ENCODE measurements around the gene PDE6A. TPM values are rescaled to one million over a fixed set of nuclear protein-coding genes. Genes with fewer than 3 reads are reported as not detected.

The PDE6A gene
- total and polyA plus RNA-seq, 9 of the 15 experiments (the other 6 are each of a cell fraction or from before 2014, with no cell fraction given): 0.01 to 0.04 (median 0.01) TPM; not detected in 6

- TF ChIP-seq DACH1 (IDR thresholded peaks at IDR 0.05; ENCODE audit: partially characterized antibody) (no peak), NFE2L1 (tag; IDR thresholded peaks at IDR 0.05; ENCODE audit: borderline replicate concordance, low read depth) (no peak), CHD2 (IDR thresholded peaks at IDR 0.05; ENCODE audit: low read depth, low read length) (no peak), SPI1 (IDR thresholded peaks at IDR 0.05; ENCODE audit: borderline replicate concordance, low read depth, low read length) (no peak), PHB (CRISPR knock-in tag; IDR thresholded peaks at IDR 0.05) (no peak), HNRNPLL (IDR thresholded peaks at IDR 0.05; ENCODE audit: low read depth, low read length, poor library complexity, severe bottlenecking) (no peak), ZNF695 (CRISPR knock-in tag; IDR thresholded peaks at IDR 0.05) (no peak), MTA1 (IDR thresholded peaks at IDR 0.05; ENCODE audit: borderline replicate concordance) (0 out of 2 replicates have a peak, but pooled peaks have one; percentile 68), RFX7 (CRISPR knock-in tag; IDR thresholded peaks at IDR 0.05) (no peak), LEF1 (IDR thresholded peaks at IDR 0.05) (peak; percentile 93), SRSF7 (optimal IDR thresholded peaks at IDR 0.05; ENCODE audit: low read depth, low read length) (no peak), HCFC1 (IDR thresholded peaks at IDR 0.05; ENCODE audit: low read depth, low read length) (no peak), CHD4 (IDR thresholded peaks at IDR 0.05; ENCODE audit: insufficient read depth, insufficient replicate concordance, low read depth, low read length, poor library complexity, severe bottlenecking) (no peak), KLF16 (IDR thresholded peaks at IDR 0.05) (0 out of 2 replicates have a peak, but pooled peaks have one; percentile 23), FOXM1 (IDR thresholded peaks at IDR 0.05; ENCODE audit: low read depth) (peak; percentile 53; the same call in 1 of the 2 replicates), FOXM1 (CRISPR knock-in tag; IDR thresholded peaks at IDR 0.05; ENCODE audit: low read depth) (no peak), POLR3G (IDR thresholded peaks at IDR 0.05; ENCODE audit: extremely low read depth, insufficient read length, insufficient replicate concordance) (no peak), GTF2E2 (tag; IDR thresholded peaks at IDR 0.05) (no peak), E2F8 (IDR thresholded peaks at IDR 0.05; ENCODE audit: low read depth, partially characterized antibody) (no peak), ADNP (tag; IDR thresholded peaks at IDR 0.05) (no peak), ARNT (IDR thresholded peaks at IDR 0.05) (peak; percentile 29 to 88; a peak in 2 of 4 replicates), SRSF9 (IDR thresholded peaks at IDR 0.05; ENCODE audit: borderline replicate concordance, low read depth, low read length) (no peak), GTF2A2 (tag; IDR thresholded peaks at IDR 0.05) (no peak), HDAC2 (IDR thresholded peaks at IDR 0.05) (peak; percentile 72; the same call in 1 of the 2 replicates), E2F3 (CRISPR knock-in tag; IDR thresholded peaks at IDR 0.05) (no peak), MCM3 (IDR thresholded peaks at IDR 0.05) (no peak), THRB (CRISPR knock-in tag; conservative IDR thresholded peaks at IDR 0.05) (no peak), POLR3A (IDR thresholded peaks at IDR 0.05; ENCODE audit: borderline replicate concordance, extremely low read depth, insufficient read depth, insufficient read length) (no peak), FOXA3 (CRISPR knock-in tag; conservative IDR thresholded peaks at IDR 0.05 in 1 of 2, IDR thresholded peaks at IDR 0.05 in 1 of 2) (no peak)
Observed at GRCh38 chr5:149940077-149940574, 4.5 kb downstream of the PDE6A start (continued).
